Activated CD4-positive, alpha-beta T cell treated with anti-CD3 and anti-CD28 coated beads, Interleukin-2, amount 10 ng/mL, durations not matched to agents 7 days and 5 days (primary cell): ENCODE measurements around the gene RBM27. TPM values are rescaled to one million over a fixed set of nuclear protein-coding genes. Genes with fewer than 3 reads are reported as not detected.
A peak's percentile ranks its signal among the peaks of the same experiment; 100 is the strongest.
"Not testable (repeated sequence)": the region's sequence is repeated elsewhere in the genome, so short reads cannot be mapped to it uniquely, and the experiment has no call there.

Experiments used
- CTCF ChIA-PET: fragments of 350-600 bp; sonication (Branson Sonifier 250); formaldehyde crosslinking; loops from one replicate; lab custom pipeline; 2021; ENCODE audit warnings: antibody characterized with exemption; lab: Charles Lee
- POLR2A ChIA-PET: fragments of 350-600 bp; sonication (Branson Sonifier 250); formaldehyde crosslinking; loops from one replicate; lab custom pipeline; 2021; ENCODE audit warnings: antibody characterized with exemption; lab: Charles Lee
- DNase-seq: peaks from one replicate; pipeline ENCODE4 v3.0.0-alpha.2; 2020
- H3K27ac Mint-ChIP-seq: one replicate; pipeline ENCODE4 v1.8.0; 2021; ENCODE audit warnings: mild to moderate bottlenecking, moderate library complexity, mixed read lengths
- H3K27me3 Mint-ChIP-seq: one replicate; pipeline ENCODE4 v1.8.0; 2021; ENCODE audit warnings: mixed read lengths
- H3K36me3 Mint-ChIP-seq: one replicate; pipeline ENCODE4 v1.8.0; 2021; ENCODE audit warnings: low read depth, mixed read lengths
- H3K4me1 Mint-ChIP-seq: one replicate; pipeline ENCODE4 v1.8.0; 2021; ENCODE audit warnings: mixed read lengths
- H3K4me3 Mint-ChIP-seq: one replicate; pipeline ENCODE4 v1.8.0; 2021; ENCODE audit warnings: mild to moderate bottlenecking, moderate library complexity, mixed read lengths
- H3K9me3 Mint-ChIP-seq: one replicate; pipeline ENCODE4 v1.8.0; 2021; ENCODE audit warnings: mixed read lengths
- total RNA-seq, 2 experiments: library from RNA; stranded (reverse); gene quantifications; one replicate each; pipeline ENCODE4 v1.2.3, GENCODE V29; 2021

The RBM27 gene
- total RNA-seq, 2 experiments from 2014 or later: 19.5 to 36.3 TPM

DNA sequence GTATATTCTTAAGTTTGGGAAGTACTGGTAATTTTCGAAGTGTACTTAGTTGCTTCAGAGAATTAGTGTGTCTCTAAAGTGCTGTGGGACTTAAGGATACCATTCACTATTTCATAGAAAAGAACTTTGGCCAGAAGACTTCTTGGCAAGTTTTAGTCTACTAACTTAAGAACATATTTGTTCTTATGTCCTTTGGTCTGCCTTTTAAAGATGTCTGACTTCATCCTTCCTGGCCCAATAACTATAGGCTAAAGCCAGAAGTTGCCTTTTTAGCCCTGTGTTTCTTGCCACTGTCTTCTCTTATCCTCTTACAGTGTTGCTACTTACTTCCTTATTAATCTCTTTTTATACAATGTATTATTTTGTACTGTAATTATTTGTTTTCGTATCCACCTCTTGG lies 6.3 kb downstream of the RBM27 start:
- Mint-ChIP-seq H3K36me3 (peaks cover 8% of the 10 kb centered on the region), H3K27ac (peak overlapping the region; percentile 46), H3K4me3 (no peak overlapping the region), H3K27me3 (no peaks in the 10 kb centered on the region), H3K9me3 (no peaks in the 10 kb centered on the region), H3K4me1 (peaks cover 35% of the 10 kb centered on the region)
- ChIA-PET CTCF (no interaction called here), POLR2A (no interaction called here)
- no peak for DNase-seq

DNA sequence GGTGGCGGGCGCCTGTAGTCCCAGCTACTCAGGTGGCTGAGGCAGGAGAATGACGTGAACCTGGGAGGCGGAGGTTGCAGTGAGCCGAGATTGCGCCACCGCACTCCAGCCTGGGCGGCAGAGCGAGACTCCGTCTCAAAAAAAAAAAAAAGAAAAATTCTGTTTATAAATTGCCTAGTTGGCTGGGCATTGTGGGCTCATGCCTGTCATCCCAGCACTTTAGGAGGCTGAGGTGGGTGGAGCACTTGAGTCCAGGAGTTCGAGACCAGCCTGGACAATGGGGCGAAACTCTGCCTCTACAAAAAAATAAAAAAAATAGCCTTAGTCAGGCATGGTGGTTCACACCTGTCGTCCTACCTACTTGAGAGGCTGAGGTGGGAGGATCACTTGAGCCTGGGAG lies 7.4 kb downstream of the RBM27 start:
- CTCF ChIA-PET, H3K9me3 Mint-ChIP-seq, H3K36me3 Mint-ChIP-seq, POLR2A ChIA-PET, H3K4me3 Mint-ChIP-seq, H3K27me3 Mint-ChIP-seq, DNase-seq, H3K27ac Mint-ChIP-seq: not testable (repeated sequence)
- H3K4me1 Mint-ChIP-seq: peaks cover 36% of the 10 kb centered on the region

DNA sequence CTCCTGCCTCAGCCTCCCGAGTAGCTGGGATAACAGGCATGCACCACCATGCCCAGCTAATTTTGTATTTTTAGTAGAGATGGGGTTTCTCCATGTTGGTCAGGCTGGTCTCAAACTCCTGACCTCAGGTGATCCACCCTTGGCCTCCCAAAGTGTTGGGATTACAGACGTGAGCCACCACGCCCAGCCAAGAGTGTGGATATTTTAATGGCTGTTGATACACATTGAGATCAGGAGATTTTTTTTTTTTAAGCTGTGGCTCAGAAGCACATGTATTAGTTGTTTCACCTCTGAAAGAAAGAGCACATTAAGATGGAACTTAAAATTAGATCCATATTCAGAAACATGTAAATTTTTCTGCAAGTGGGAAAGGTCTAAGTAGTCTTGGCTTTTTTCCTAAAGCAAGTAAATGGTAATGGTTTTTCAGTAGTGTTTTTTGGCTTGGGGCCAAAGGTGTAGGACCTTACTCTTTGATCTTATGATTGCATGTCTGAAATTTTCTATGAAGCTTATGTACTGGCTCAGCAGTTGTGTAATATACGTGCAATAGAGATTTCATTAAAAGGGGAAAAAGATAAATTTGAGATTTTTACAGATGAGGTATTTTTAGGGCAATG lies 9.9 kb downstream of the RBM27 start:
- H3K27ac Mint-ChIP-seq: no peak overlapping the region
- H3K4me3 Mint-ChIP-seq: no peak overlapping the region
- ChIA-PET POLR2A (no interaction called here), CTCF (interaction anchor here (0.6 kb wide), 1 partner anchor 634 kb away, joined by 3 read pairs; no protein-coding TSS in a partner anchor)
- no peaks in the 10 kb centered on the region for H3K27me3 Mint-ChIP-seq
- no peaks in the 10 kb centered on the region for H3K9me3 Mint-ChIP-seq
- DNase-seq: no peak
- H3K36me3 Mint-ChIP-seq: peaks cover 10% of the 10 kb centered on the region
- H3K4me1 Mint-ChIP-seq: peaks cover 24% of the 10 kb centered on the region

DNA sequence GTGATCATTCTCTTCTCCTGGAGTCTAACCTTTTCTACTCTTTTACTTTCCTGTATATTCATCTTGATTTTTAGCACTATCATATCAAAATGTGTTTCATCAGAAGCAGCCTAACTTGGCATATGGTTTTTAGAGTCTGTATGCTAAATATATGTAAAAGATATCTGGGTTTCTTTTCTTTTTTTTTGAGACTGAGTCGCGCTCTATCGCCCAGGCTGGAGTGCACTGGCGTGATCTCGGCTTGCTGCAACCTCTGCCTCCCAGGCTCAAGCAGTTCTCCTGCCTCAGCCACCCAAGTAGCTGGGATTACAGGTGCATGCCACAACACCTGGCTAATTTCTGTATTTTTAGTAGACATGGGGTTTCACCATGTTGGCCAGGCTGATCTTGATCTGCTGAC lies 11.5 kb downstream of the RBM27 start:
- CTCF ChIA-PET, H3K9me3 Mint-ChIP-seq, H3K4me3 Mint-ChIP-seq, H3K27ac Mint-ChIP-seq, POLR2A ChIA-PET, DNase-seq, H3K27me3 Mint-ChIP-seq: not testable (repeated sequence)
- H3K36me3 Mint-ChIP-seq: peaks cover 15% of the 10 kb centered on the region
- H3K4me1 Mint-ChIP-seq: peaks cover 16% of the 10 kb centered on the region

DNA sequence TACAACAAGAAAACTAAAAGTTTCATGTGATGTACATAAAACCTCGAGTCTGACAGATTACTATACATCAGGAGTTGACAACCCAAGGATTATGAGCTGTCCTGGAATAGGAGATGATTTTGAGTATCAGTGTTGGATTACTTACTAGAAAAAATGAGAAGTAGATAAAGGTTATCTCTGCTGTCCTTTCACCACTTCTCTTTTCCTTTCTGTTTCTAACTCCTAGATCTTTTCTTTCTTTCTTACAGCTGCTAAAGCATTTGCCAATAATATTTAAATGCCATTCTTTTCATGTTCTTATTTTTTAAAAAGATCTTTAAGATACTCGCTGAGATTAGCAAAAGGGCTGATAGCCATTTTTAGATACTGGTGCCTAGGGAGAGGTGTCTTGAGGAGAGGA lies 14.8 kb downstream of the RBM27 start:
- no peak for DNase-seq
- ChIA-PET CTCF (no interaction called here), POLR2A (interaction anchor here (0.6 kb wide), 1 partner anchor 232 kb away, joined by 3 read pairs; no protein-coding TSS in a partner anchor)
- H3K9me3 Mint-ChIP-seq: no peaks in the 10 kb centered on the region
- H3K36me3 Mint-ChIP-seq: peaks cover 12% of the 10 kb centered on the region
- no peaks in the 10 kb centered on the region for H3K27me3 Mint-ChIP-seq
- no peak overlapping the region for H3K4me3 Mint-ChIP-seq
- H3K27ac Mint-ChIP-seq: no peak overlapping the region
- H3K4me1 Mint-ChIP-seq: peaks cover 14% of the 10 kb centered on the region

DNA sequence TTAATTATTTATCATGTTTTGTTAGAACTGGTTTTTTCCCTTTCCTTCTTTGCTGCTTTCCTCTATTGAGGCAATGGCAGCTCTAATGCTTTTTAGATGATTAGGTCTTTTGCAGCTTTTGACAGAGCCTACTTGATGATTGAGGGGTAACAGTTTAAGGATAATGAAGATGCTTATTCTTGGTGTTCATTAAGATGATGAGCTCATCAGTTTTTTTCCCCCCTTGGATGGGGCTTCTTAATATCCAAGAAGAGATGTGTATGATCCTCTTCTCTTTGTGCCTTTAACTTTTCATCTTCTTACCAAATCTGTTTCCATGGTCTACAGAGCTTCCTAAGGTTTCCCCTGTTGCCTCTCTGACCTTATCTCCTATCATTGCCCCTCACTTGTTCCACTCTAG lies 15.8 kb downstream of the RBM27 start:
- Mint-ChIP-seq H3K27ac (no peak overlapping the region), H3K9me3 (no peaks in the 10 kb centered on the region), H3K4me3 (no peak overlapping the region), H3K36me3 (peaks cover 17% of the 10 kb centered on the region), H3K27me3 (no peaks in the 10 kb centered on the region), H3K4me1 (peaks cover 8% of the 10 kb centered on the region)
- POLR2A ChIA-PET: no interaction called here
- CTCF ChIA-PET: interaction anchor here (1.1 kb wide), 1 partner anchor 60 kb away, joined by 5 read pairs; no protein-coding TSS in a partner anchor
- no peak for DNase-seq

DNA sequence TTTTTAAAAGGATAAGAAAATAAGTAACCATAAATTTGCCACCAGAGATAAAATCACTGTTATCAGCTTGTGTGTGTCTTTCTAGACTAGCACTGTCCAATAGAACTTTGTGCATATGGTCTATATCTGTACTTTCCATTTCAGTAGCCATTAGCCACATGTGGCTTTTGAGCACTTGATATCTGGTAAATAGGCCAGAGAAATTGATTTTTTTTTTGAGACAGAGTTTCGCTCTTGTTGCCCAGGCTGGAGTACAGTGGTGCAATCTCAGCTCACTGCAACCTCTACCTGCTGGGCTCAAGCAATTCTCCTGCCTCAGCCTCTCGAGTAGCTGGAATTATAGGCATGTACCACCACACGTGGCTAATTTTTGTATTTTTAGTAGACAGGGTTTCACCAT lies 17.8 kb downstream of the RBM27 start:
- ChIA-PET CTCF (interaction anchor here (0.5 to 1.5 kb wide), 4 partner anchors 11 to 113 kb away, joined by 3 to 4 read pairs (median 4); no protein-coding TSS in a partner anchor), POLR2A (no interaction called here)
- DNase-seq: no peak
- Mint-ChIP-seq H3K27ac (no peak overlapping the region), H3K4me1 (peaks cover 4% of the 10 kb centered on the region), H3K4me3 (no peak overlapping the region), H3K27me3 (no peaks in the 10 kb centered on the region), H3K36me3 (peaks cover 19% of the 10 kb centered on the region), H3K9me3 (no peaks in the 10 kb centered on the region)

DNA sequence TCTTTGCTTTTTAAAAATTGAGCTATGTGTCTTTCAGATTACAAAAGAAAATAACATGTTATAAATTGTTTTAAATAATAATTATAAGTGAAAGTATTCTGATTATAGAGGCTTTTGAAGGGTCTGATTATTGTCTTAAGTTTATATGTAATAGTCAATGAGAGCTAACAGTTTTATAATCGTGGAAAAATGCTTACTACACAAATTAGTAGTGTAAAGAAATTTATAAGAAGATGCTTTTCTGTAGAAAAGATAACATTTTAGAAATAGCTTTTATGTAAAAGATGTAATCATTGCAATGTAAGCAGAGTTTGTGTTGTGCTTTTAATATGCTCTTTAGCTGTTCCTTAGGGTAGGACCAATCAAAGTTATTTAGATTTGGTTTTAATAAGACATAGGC lies 18.6 kb downstream of the RBM27 start:
- Mint-ChIP-seq H3K4me3 (no peak overlapping the region), H3K4me1 (peaks cover 4% of the 10 kb centered on the region), H3K27ac (no peak overlapping the region), H3K27me3 (no peaks in the 10 kb centered on the region), H3K36me3 (peaks cover 19% of the 10 kb centered on the region), H3K9me3 (no peaks in the 10 kb centered on the region)
- DNase-seq: no peak
- CTCF ChIA-PET: interaction anchor here (1.5 kb wide), 1 partner anchor 31 kb away, joined by 4 read pairs; no protein-coding TSS in a partner anchor
- POLR2A ChIA-PET: no interaction called here

DNA sequence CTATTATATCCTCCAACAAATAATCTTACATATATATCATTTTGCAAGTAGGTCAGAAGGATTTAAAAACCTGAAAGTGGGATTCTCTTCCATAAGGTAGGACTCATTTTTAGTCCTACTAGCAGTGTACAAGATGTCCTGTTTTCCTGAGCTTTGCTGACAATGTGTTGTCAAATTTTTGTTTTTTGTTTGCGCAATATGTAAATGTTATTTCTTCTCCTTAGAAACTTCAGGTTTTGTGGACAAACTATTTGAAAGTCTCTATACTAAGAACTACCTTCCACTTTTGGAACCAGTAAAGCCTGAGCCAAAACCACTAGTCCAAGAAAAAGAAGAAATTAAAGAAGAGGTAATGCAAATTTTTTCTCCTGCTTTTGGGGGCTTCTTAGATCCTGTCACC lies 19.8 kb downstream of the RBM27 start:
- POLR2A ChIA-PET: no interaction called here
- CTCF ChIA-PET: no interaction called here
- Mint-ChIP-seq H3K27me3 (no peaks in the 10 kb centered on the region), H3K9me3 (no peaks in the 10 kb centered on the region), H3K4me1 (peaks cover 4% of the 10 kb centered on the region), H3K4me3 (no peak overlapping the region), H3K27ac (no peak overlapping the region), H3K36me3 (peaks cover 21% of the 10 kb centered on the region)
- no peak for DNase-seq

DNA sequence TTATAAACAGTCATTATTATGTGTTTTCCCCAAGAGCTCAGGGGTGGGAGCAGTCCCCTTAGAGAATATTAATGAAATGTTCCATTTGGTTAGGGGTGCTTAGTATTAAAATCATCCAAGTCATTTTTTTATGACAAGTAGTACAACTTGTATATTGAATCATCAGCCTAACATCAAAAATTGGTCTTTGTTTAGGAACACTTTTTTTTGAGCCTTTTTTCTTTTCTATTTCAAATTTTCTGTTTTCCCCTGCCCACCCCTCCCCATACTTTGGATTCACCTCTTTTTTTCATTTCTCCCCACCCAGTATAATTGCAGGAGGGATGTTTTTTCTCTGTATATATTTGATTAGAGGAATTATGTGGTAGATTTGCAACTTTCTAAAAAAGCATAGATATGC lies 25.8 kb downstream of the RBM27 start:
- Mint-ChIP-seq H3K27me3 (no peaks in the 10 kb centered on the region), H3K4me3 (no peak overlapping the region), H3K9me3 (no peaks in the 10 kb centered on the region), H3K36me3 (peaks cover 44% of the 10 kb centered on the region), H3K27ac (peak overlapping the region; percentile 44), H3K4me1 (no peaks in the 10 kb centered on the region)
- ChIA-PET CTCF (no interaction called here), POLR2A (no interaction called here)
- no peak for DNase-seq

DNA sequence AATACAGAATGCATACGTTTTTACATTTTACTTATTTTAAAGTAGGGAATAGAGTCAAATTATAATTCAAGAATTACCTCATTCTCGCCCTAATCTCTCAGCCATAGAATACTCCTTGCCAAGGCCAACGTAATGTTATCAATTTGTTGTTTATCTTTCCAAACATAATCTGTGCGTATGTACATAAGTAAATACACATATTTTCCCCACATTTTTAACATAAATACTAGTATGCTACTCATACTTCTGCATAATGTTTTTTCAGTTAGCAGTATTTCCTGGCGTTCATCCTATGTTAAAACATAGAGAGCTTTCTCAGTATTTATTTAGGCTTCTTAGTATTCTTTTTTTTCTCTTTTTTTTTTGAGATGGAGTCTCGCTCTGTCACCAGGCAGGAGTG lies 28.8 kb downstream of the RBM27 start:
- H3K36me3 Mint-ChIP-seq: peaks cover 48% of the 10 kb centered on the region
- CTCF ChIA-PET: interaction anchor here (0.8 kb wide), 1 partner anchor 11 kb away, joined by 3 read pairs; no protein-coding TSS in a partner anchor
- no peak for DNase-seq
- H3K27ac Mint-ChIP-seq: no peak overlapping the region
- H3K9me3 Mint-ChIP-seq: no peaks in the 10 kb centered on the region
- no peak overlapping the region for H3K4me3 Mint-ChIP-seq
- POLR2A ChIA-PET: no interaction called here
- H3K4me1 Mint-ChIP-seq: no peaks in the 10 kb centered on the region
- no peaks in the 10 kb centered on the region for H3K27me3 Mint-ChIP-seq

DNA sequence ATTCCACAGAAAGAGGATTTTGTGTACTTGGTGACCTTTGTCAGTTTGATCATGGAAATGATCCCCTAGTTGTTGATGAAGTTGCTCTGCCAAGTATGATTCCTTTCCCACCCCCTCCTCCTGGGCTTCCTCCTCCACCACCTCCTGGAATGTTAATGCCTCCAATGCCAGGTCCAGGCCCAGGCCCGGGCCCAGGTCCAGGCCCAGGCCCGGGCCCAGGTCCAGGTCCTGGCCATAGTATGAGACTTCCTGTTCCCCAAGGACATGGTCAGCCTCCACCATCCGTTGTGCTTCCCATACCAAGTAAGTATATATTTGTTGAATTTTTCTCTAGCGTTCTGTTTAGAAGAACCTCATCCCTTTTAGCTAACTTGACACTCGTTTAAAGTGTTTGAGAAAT lies 30.0 kb downstream of the RBM27 start:
- no peaks in the 10 kb centered on the region for H3K4me1 Mint-ChIP-seq
- ChIA-PET POLR2A (no interaction called here), CTCF (no interaction called here)
- H3K9me3 Mint-ChIP-seq: no peaks in the 10 kb centered on the region
- no peak overlapping the region for H3K4me3 Mint-ChIP-seq
- no peak for DNase-seq
- peaks cover 51% of the 10 kb centered on the region for H3K36me3 Mint-ChIP-seq
- H3K27ac Mint-ChIP-seq: no peak overlapping the region
- H3K27me3 Mint-ChIP-seq: no peaks in the 10 kb centered on the region

DNA sequence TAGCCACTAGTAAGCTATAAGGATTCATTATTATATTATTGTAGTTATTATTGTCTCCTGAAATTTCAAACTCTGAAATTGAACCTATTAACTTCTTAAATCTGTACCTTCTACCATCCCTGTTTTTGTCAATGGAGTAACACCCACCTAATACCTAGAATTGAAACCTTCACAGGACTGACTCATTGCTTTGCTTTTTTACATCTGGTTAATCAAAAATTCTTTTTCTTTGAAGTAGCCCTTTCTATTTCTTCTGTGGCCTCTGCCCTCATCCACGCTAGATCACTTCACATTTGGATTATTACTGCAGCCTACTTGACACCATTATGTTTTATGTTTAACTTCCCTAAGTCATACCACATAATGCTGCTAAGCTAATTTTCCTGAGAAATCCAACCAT lies 35.6 kb downstream of the RBM27 start:
- H3K27ac Mint-ChIP-seq: no peak overlapping the region
- H3K36me3 Mint-ChIP-seq: peaks cover 29% of the 10 kb centered on the region
- CTCF ChIA-PET: interaction anchor here (1.2 kb wide), 1 partner anchor 9 kb away, joined by 3 read pairs; no protein-coding TSS in a partner anchor
- H3K4me3 Mint-ChIP-seq: no peak overlapping the region
- no peak for DNase-seq
- H3K27me3 Mint-ChIP-seq: no peaks in the 10 kb centered on the region
- POLR2A ChIA-PET: no interaction called here
- peaks cover 5% of the 10 kb centered on the region for H3K4me1 Mint-ChIP-seq
- H3K9me3 Mint-ChIP-seq: no peaks in the 10 kb centered on the region

DNA sequence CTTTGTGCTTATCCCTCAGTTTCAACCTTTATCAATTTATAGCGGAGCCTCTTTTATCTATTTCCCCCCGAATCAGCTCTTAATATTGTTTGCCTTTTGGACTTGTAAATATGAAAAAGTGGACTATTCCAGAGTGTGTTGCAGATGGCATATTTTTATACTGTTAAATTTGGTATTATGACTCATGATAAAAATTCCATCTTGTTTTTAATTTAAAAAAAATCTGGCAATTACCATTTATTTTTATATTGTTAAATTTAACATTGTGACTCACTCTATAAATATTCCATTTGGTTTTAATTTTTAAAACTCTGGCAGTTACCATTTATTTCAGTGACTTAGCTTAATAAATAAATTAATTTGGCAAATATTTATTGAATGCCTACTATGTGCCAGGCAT lies 37.5 kb downstream of the RBM27 start:
- H3K27ac Mint-ChIP-seq: no peak overlapping the region
- peaks cover 37% of the 10 kb centered on the region for H3K36me3 Mint-ChIP-seq
- CTCF ChIA-PET: no interaction called here

More for the DNA sequence above, 37.5 kb downstream of the RBM27 start:
- DNase-seq: no peak
- Mint-ChIP-seq H3K27me3 (no peaks in the 10 kb centered on the region), H3K4me1 (peaks cover 5% of the 10 kb centered on the region), H3K9me3 (no peaks in the 10 kb centered on the region), H3K4me3 (no peak overlapping the region)
- POLR2A ChIA-PET: no interaction called here
